ENCODE measurements around the gene TTYH3.

GRCh38 chr7:2675256-2675764 is 43.5 kb downstream of the TTYH3 start:
- TF ChIP-seq CTCF (IDR thresholded peaks at IDR 0.05; ENCODE audit: low read depth, low read length, poor library complexity, severe bottlenecking), result no peak
- TF ChIP-seq EZH2phosphoT487 (IDR thresholded peaks at IDR 0.05; ENCODE audit: borderline replicate concordance, low read length), result no peak

Data from DOHH2 (cell line).